GF-D8 (cell line): ENCODE results near the gene ADAMTS2.

Experiments
- DNase-seq: peaks from one replicate; lab custom pipeline; 2025; lab: John Stamatoyannopoulos, UW

Gene ADAMTS2

DNA sequence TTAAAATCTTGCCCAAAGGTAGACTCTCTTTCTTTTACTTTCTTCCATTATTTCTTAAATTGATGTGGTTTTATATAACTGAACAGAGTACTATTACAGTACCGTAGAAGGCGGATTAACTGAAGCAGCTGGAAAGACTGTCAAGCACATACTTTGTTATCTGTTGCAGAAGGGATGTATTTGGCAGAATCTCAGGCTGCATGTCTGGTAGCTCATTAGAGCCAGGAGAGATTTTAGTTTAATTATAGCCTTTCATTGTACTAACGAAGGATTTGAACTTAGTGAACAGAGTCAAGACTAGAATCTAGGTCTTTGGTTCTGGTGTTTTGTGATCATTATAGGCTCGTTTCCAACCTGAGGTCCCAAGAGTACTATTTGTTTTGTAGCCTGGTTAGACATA is 264.5 kb downstream of the ADAMTS2 start:
- DNase-seq: no peak

DNA sequence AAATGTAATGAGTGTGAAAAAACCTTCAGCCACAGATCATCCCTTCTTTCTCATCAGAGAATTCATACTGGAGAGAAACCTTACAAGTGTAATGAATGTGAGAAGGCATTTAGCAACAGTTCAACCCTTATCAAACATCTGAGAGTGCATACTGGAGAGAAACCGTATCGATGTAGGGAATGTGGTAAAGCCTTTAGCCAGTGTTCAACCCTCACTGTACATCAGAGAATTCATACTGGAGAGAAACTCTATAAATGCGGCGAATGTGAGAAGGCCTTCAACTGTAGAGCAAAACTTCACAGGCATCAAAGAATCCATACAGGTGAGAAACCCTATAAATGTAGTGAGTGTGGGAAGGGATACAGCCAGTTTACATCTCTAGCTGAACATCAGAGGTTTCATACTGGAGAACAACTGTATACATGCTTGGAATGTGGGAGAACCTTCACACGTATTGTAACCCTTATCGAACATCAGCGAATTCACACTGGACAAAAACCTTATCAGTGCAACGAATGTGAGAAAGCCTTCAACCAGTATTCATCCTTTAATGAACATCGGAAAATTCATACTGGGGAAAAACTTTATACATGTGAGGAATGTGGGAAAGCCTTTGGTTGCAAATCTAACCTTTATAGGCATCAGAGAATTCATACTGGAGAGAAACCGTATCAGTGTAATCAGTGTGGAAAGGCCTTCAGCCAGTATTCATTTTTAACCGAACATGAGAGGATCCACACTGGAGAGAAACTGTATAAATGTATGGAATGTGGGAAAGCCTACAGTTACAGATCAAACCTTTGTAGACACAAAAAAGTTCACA is 265.9 kb downstream of the ADAMTS2 start:
- DNase-seq: no peak

DNA sequence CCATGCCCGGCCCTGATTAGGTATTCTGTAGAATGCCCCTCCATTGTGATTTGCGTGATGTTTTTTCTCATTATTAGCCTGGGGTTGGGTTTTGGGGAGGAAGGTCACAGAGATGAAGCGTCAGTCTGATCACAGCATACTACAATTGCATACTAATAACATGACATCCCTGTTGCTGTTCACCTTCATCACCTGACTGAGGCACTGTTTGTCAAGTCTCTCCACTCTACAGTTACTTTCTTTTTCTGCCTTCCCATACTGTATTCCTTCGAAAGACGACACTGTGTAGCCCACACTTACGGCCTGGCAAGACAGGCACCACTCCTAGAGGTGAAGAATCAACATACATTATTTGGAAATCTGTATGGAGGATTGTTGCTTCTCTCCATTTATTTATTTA is 279.6 kb downstream of the ADAMTS2 start:
- DNase-seq: no peak

DNA sequence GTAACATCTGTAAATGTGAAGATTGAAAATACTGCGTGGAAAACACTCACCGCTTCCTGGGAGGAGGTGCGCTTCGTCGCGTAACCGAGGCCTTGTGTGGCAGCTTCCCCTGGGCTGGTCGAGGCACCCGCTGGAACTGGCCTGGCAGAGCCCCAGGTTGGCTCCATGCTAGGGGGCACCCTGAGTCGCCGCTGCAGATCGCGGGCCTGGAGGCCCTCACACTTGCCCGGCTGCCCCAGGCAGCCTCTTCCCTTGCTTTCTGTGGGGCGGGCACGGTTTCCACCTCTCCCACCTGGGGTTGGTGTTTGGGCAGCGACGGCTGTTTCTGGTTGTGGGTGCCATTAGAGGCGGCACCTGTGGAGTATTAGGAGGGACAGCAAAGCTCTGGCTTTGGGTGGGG is 284.2 kb downstream of the ADAMTS2 start:
- no peak for DNase-seq
